Endothelial cell (in vitro differentiated cells): ENCODE data around the gene WDR93. TPM values are rescaled to one million over a fixed set of nuclear protein-coding genes. Genes with fewer than 3 reads are reported as not detected.

Experiments used
- DNase-seq: peaks from one replicate; pipeline ENCODE4 v3.0.0; 2021; ENCODE audit warnings: low spot score
- H3K27ac Mint-ChIP-seq: one replicate; pipeline ENCODE4 v1.8.0; 2021; ENCODE audit warnings: mixed read lengths, inconsistent platforms; ENCODE audit not compliant: unreplicated experiment
- H3K27me3 Mint-ChIP-seq: one replicate; pipeline ENCODE4 v1.8.0; 2021; ENCODE audit warnings: mild to moderate bottlenecking, moderate library complexity, mixed read lengths, inconsistent platforms; ENCODE audit not compliant: unreplicated experiment
- H3K36me3 Mint-ChIP-seq: one replicate; pipeline ENCODE4 v1.8.0; 2021; ENCODE audit warnings: mild to moderate bottlenecking, low read depth, mixed read lengths, inconsistent platforms; ENCODE audit not compliant: unreplicated experiment
- H3K4me1 Mint-ChIP-seq: one replicate; pipeline ENCODE4 v1.8.0; 2021; ENCODE audit warnings: mild to moderate bottlenecking, mixed read lengths, inconsistent platforms; ENCODE audit not compliant: unreplicated experiment
- H3K4me3 Mint-ChIP-seq: one replicate; pipeline ENCODE4 v1.8.0; 2021; ENCODE audit warnings: mild to moderate bottlenecking, mixed read lengths, inconsistent platforms; ENCODE audit not compliant: unreplicated experiment
- H3K9me3 Mint-ChIP-seq: one replicate; pipeline ENCODE4 v1.8.0; 2021; ENCODE audit warnings: mixed read lengths, inconsistent platforms; ENCODE audit not compliant: unreplicated experiment
- CTCF ChIP-seq: fragments of 200-600 bp; sonication (generic); IDR thresholded peaks from one replicate; pipeline ENCODE4 v1.5.0; 2021; ENCODE audit warnings: antibody characterized with exemption; ENCODE audit not compliant: unreplicated experiment
- total RNA-seq: library from RNA; stranded (reverse); fragmentation: NEBNext Ultra II Directional; extraction: Animal tissue kit (Norgen Biotek cat#: 25700); gene quantifications from one replicate; pipeline ENCODE4 v1.2.1, GENCODE V29; 2021; ENCODE audit not compliant: unreplicated experiment

Gene WDR93
- total RNA-seq, 1 donor from 2014 or later: 0.13 TPM

DNA sequence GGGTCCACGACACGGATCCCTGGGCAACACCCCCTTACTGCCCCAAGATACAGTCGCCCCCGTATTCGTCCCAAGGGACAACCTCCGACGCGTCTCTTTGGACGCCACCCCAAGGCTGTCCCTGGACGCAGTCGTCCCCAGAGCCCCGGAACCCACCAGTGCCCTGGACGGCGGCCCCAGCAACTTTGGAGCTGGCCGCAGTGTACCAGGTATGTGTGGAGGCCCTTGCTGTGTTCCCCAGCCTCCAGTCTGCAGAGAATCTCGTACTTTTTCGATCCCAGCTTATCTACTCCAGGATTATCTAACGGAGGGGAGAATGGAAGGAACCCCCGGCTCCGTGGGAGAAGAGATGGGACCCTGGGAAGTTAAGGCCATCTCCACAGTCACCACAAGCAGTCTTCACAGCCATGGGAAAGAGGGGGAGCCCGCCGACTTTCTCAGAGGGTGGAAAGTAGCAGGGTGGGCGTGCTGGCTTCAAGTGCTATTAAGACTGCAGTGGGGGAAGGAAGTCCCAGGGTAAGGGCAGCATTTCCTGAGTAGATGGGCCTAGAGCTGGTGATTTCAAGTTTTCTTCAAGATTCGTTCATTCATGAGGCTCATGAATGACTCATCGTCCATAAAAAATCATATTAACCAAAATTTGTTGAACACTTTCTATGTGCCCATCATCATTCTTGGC is 86.6 kb downstream of the WDR93 start:
- Mint-ChIP-seq H3K27me3 (peaks cover 4% of the 10 kb centered on the region), H3K27ac (no peak overlapping the region), H3K4me3 (no peak overlapping the region), H3K36me3 (peaks cover 3% of the 10 kb centered on the region), H3K4me1 (no peaks in the 10 kb centered on the region), H3K9me3 (no peaks in the 10 kb centered on the region)
- DNase-seq: no peak
- TF ChIP-seq CTCF: no peak

DNA sequence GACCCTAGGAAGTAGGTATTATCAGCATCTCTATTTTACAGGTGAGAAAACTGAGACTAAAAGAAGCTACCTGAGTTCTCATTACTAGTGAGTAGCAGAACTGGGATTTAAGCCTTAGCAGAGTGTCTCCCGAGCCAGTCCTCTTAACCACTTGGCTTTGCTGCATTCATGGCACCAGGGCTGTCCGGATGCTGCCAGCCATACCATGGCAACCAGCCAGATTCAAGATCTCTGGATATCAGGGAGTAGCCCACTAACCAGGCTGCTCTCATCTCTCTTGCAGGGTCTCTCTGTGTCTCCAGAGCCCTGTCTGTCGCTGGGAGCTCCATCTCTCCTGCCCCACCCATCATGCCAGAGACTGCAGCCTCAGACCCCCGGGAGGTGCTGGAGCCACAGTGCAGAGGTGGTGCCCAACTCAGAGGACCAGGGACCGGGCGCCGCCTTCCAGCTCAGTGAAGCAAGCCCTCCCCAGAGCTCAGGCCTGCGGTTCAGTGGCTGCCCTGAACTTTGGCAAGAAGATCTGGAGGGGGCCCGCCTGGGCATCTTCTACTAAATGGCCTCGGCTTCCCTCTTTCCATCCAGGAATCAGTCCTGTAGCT is 87.3 kb downstream of the WDR93 start:
- Mint-ChIP-seq H3K27me3 (peaks cover 4% of the 10 kb centered on the region), H3K4me1 (no peaks in the 10 kb centered on the region), H3K27ac (no peak overlapping the region), H3K9me3 (no peaks in the 10 kb centered on the region), H3K36me3 (peaks cover 3% of the 10 kb centered on the region), H3K4me3 (no peak overlapping the region)
- TF ChIP-seq CTCF: no peak
- DNase-seq: no peak

GRCh38 chr15:89778861-89779260 is 88.2 kb downstream of the WDR93 start:
- no peaks in the 10 kb centered on the region for H3K9me3 Mint-ChIP-seq
- TF ChIP-seq CTCF: no peak
- peaks cover 4% of the 10 kb centered on the region for H3K27me3 Mint-ChIP-seq
- H3K27ac Mint-ChIP-seq: no peak overlapping the region
- peaks cover 3% of the 10 kb centered on the region for H3K36me3 Mint-ChIP-seq
- H3K4me1 Mint-ChIP-seq: no peaks in the 10 kb centered on the region
- H3K4me3 Mint-ChIP-seq: no peak overlapping the region
- DNase-seq: no peak

DNA sequence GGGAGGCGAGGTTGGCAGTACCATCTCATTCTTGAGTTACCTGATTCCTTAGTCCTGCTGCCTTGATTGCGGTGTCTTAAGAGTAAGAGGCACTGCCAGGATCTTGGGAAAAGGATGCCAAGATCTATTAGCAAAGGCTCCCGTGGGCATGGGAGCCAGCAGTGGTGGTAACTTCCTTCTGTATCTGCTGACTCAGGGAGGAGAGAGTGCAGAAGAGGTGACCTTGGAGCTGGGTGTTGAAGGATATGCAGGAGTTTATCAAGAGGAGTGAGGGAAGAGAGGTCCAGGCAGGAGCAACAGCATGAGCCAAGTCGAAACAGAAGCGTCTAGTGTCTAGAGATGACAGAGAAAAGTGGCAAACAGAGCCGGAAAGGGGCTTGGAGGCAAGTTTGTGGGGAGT is 90.0 kb downstream of the WDR93 start:
- Mint-ChIP-seq H3K4me3 (no peak overlapping the region), H3K9me3 (no peaks in the 10 kb centered on the region), H3K27me3 (peaks cover 4% of the 10 kb centered on the region), H3K4me1 (no peaks in the 10 kb centered on the region), H3K36me3 (peaks cover 8% of the 10 kb centered on the region), H3K27ac (no peak overlapping the region)
- DNase-seq: no peak
- no peak for TF ChIP-seq CTCF

DNA sequence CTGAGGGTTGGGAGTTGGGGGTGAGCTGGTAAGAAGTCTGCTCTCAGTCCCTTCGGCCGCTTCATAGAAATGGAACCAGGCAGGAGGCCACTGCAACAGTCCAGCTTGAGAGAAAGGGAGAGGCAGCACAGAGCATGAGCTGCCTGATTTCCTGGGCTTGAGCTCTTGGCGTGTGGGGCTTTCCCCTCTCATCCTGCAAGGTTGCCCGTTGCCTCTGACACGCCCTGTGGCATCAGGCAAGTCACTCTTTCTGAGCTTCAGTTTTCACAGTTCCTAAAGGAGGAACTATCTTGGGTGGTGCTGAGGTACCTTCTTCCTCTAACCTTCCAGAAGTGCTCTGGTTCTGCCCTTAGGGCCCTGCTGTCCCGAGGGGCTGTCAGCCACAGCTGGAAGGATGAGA is 90.4 kb downstream of the WDR93 start:
- no peak for DNase-seq
- Mint-ChIP-seq H3K9me3 (no peaks in the 10 kb centered on the region), H3K4me1 (no peaks in the 10 kb centered on the region), H3K4me3 (no peak overlapping the region), H3K27ac (no peak overlapping the region), H3K27me3 (peaks cover 4% of the 10 kb centered on the region), H3K36me3 (peaks cover 12% of the 10 kb centered on the region)
- no peak for TF ChIP-seq CTCF
